Measurements from ENCODE around the gene LAPTM5.

- TF ChIP-seq CTCF (conservative IDR thresholded peaks at IDR 0.05 in 1 of 2, IDR thresholded peaks at IDR 0.05 in 1 of 2; ENCODE audit: extremely low read depth in 1 of 2, insufficient read depth in 1 of 2, low read depth in 1 of 2, low read length in 2 of 2) = peak; percentile 12 to 39
- TF ChIP-seq EZH2 (IDR thresholded peaks at IDR 0.05; ENCODE audit: borderline replicate concordance, low read length) = no peak
Observed at GRCh38 chr1:30777904-30778153, 20.3 kb upstream of the LAPTM5 start.
